DMS153 treated with DMSO at 0.1 percent for 48 hours (cell line): Measurements from ENCODE around the gene NOTCH3.

ENCODE experiments used
- DNase-seq: peaks from one replicate; lab custom pipeline; 2025; ENCODE audit not compliant: unreplicated experiment; lab: John Stamatoyannopoulos, UW

NOTCH3 gene

DNA sequence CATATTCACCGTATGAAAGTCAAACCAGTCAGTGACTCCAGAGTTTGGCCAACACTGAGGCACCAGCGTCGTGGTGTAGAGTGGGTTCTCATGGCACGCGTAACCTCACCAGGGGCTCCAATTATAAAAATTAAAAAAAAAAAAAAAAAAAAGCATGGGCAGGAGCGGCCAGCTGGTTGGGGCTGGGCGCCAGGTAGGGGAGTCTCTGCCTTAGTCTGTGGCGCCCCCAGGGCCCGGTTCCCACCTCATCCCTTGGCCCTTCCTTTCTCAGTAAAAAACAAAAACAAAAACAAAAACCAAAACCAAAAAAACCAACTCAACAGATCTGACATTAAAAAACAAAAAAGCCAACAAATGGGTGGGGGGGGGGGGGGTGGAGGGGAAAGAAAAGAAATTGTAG, 36.1 kb upstream of the NOTCH3 start:
- no peak for DNase-seq

DNA sequence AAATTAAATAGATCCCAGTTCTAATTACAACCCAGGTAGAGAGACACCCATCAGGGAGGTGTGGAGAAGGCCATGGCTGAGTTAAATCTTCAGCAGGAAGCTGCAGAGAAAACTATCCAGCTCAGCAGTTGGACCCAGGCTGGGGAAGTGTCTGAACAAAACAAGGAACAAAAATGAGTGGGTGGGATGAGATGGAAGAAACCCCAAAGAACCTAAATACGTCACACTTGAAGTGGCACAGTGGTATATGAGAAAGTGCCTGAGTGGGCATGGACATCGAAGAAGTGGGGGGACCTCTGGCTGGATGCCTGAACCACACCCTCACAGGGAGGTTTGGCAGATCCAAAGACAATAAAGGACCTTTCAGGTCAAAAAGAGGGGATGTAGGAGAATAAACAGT, 35.0 kb upstream of the NOTCH3 start:
- DNase-seq: no peak

DNA sequence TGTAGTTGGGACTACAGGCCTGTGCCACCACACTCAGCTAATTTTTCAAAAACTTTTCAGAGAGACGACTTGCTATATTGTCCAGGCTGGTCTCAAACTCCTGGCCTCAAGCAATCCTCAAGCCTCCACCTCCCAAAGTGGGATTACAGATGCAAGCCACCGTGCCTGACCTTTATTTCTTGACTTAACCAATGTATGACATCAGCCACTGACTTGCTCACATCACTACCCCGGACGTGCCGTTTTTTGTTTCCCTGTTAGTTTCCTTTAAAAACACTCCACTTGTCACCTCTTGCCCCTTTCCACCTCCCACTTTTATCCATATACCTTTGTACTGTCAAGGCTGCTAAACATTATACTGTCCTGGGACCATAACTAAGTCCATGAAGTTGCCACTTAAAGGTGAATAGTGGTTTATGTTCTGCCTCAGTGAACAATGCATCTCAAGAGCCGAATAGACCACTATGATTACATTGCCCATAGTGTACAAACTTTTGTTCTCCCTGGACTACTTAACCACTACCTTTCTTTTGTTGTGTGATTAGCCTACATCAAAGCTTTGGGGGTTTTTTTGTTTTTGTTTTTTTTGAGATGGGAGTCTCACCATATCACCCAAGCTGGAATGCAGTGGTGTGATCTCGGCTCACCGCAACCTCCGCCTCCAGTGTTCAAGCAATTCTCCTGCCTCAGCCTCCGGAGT, 33.8 kb upstream of the NOTCH3 start:
- DNase-seq: no peak

DNA sequence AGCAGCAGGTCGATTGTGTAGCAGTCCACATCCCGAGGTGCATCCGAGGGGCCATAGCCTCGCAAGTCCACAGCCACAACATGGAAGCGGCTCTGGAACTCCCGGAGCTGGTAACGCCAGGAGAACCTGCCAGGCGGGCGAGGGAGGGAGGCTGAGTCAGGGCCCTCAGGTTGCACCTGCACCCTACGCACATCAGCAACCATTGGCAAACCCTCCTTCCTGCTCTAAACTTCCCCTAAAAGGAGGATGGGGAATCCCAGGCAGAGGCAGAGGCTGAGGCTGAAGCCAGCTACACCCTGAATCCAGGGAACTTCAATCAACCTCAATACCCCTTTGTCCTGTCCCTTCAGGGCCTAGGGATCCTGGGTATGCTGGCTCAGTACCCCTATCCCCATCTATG, 30.5 kb upstream of the NOTCH3 start:
- no peak for DNase-seq

DNA sequence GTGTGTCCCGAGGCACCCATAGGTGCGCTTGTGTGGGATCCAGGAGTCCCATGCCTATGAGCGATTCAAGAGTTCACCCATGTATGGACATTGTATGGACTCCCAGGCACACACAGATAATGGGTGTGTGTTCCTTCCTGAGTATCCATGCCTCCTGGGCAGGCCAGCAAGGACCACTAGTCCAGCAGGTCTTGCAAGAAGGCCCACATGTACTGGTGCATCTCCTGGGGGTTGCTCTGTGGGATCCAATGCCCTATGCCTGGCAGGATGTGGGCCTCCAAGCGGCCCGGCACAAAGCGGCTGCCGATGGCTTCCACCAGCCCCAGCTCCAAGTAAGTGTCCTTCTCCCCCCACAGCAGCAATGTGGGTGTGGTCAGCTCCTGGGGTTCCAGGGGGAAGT, 26.5 kb upstream of the NOTCH3 start:
- no peak for DNase-seq

DNA sequence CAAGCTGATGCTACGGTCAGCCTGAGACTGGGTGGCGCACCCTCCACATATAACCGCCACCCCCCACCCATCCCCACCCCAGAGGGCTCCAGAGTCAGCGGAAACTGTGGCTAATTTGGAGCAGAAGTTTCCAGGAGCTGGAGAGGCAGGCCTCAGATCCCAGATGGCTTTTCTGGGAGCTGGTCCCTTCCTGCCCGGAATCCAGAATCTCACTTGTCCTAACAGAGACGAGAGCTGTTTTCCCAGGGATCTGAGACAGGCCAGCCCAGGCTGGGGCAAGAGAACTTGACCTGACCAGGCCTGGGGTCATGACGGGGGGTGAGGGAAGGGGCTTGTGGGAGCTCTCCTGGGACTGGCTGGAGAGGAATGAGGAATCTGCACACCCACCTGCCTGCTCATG, 25.0 kb upstream of the NOTCH3 start:
- DNase-seq: no peak

DNA sequence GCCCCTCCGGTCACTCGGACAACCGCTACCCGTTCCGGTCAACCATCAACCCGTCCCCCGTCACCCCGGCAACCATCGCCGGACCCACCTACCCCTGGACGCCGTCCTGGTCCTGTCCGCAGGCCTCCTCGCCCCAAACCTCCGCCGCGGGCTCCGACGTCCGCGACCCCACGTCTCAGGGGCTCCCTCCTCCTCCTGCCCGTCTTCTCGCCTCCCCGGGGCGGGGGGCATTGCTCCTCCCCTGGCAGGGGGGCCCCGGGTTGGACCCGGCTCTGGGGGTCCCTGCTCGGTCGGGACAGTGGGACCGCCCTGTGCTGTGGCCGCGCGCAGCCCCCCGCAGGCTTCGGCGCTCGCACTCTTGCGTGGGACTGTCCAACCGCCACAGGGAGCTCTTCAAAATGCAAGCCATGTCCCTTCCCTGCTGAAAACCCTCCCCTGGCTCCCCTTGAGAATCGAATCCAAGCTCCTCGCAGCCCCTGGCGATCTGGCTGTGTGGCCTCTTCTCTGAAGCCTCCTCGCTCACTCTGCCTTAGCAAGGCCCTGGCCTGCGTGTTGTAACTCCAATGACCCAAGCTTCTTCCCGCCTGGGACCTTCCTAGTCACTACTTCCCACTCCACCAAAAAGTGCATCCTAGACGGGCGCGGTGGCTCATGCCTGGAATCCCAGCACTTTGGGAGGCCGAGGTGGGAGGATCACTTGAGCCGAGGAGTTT, 23.0 kb upstream of the NOTCH3 start:
- no peak for DNase-seq

DNA sequence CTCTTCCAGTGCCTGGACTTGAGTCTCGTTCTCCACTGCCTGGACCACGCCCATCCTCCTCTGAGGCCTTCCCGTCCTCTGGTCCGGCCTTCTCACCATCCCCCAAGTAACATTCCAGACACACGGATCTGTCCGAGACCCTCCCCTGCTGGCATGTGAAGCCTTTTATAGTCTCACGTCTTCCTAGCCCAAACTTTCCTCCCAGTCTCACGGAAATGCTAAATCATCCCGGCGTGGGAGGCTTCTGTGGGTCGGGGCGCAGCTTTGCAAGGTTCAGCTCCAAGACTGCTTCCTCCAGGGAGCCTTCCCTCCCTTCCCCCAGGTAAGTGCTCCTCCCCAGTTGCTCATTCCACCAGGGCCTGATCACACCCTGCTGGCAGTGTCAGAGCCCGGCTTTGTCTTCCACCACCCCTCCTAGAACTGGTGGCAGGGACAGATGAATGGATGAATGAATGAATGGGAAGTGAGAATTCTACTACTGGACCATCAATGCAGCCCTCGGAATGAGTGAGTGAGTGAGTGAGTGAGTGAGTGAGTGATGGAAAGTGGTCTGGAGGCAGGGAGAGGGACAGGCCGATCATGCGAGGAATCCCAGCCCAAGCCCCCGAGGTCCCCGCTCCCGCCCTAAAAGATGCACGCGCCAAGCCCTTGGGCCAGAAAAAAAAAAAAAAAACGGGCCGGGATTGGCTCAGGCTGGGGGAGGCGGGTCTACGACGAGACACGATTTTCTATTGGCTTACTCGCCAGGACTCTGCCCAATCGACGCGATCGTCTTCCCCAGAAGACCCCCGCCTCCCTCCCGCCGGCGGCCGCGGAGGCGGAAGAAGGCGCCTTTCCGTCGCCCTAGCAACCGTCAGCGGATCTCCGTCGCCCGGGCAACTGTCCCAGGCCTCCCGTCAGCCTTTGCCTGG, 22.2 kb upstream of the NOTCH3 start:
- DNase-seq: peak; percentile 89

DNA sequence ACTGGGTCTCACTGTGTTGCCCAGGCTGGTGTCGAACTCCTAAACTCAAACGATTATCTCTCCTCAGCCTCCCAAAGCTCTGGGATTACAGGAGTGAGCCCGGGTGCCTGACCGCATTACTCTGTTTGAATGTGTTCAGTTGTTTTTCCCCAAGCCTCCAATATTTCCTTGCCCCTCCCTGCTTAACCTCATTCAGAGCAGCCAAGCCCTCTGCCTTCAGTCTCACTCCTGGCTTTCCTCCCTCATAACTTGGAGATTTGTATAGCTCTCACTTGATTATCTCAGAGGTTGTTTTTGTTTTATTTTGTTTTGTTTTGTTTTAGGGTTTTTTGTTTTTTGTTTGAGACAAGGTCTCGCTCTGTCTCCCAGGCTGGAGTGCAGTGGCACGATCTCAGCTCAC, 20.0 kb upstream of the NOTCH3 start:
- no peak for DNase-seq

DNA sequence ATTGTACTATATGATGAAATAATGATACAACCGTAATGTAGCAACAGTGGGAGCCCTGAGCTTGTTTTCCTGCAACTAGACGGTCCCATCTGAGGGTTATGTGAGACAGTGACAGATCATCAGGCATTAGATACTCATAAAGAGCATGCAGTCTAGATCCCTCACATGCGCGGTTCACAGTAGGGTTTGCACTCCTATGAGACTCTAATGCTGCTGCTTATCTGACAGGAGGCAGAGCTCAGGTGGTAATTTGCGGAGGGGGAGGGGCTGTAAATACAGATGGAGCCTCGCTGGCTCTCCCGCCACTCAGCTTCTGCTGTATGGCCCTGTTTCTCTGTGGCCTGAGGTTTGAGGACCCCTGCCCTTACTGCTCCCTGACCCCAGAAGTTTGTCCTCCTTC, 17.7 kb upstream of the NOTCH3 start:
- DNase-seq: no peak

DNA sequence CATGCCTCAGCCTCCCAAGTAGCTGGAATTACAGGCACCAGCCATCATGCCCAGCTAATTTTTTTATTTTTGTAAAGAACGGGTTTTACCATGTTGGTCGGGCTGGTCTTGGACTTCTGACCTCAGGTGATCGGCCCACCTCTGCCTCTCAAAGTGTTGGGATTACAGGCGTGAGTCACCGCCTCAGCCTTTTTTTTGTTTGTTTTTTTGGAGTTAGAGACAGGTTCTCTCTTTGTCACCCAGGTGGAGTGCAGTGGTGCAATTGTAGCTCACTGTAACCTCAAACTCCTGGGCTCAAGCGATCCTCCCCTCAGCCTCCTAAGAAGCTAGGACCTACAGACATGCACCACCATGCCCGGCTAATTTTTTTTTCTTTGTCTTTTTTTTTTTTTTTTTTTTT, 15.6 kb upstream of the NOTCH3 start:
- no peak for DNase-seq

DNA sequence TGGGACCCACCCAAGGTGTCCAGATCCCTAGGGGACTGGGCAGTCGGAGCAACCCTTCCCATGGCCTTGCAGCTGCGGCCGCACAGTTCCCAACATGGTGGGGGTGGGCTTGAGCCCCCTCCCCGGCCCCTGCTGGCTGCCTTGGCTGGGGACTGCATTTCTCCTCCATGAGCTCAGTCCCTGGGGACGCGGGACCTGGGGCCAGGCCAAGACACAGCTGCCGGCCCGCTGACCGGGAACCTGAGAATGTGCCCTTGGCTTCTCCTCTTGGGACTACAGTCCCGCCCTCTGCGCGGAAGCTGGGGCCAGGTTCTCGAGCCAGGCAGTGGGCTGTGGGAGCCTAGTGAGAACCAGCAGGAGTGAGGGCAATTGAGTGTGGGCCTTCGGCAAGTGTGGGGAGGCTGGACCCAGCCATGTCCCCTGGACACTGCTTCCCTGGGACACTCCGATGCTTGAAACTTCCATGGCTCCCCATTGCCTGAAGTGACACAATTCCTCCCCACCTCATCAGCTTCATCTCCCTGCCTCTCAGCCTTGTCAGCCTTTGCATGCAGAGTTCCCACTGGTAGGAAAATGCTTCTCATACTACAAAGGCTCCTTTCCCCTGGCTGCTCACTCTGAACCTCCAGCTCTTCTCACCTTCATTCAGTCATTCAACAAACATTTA, 13.1 kb upstream of the NOTCH3 start:
- DNase-seq: no peak

DNA sequence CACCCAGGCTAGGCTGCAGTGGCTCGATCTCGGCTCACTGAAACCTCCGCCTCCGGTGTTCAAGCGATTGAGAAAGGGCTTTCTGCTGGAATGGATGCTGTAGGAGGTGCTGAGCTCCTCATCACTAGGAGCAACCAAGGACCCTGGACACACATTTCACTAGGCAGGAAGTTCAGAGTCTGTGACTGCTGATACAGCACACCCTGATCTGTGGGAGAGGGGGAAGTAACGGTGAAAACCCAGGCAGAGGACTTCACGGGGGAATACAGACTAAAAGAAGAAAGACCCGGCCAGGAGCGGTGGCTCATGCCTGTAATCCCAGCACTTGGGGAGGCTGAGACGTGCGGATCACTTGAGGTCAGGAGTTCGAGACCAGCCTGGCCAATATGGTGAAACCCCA, 11.9 kb upstream of the NOTCH3 start:
- no peak for DNase-seq

DNA sequence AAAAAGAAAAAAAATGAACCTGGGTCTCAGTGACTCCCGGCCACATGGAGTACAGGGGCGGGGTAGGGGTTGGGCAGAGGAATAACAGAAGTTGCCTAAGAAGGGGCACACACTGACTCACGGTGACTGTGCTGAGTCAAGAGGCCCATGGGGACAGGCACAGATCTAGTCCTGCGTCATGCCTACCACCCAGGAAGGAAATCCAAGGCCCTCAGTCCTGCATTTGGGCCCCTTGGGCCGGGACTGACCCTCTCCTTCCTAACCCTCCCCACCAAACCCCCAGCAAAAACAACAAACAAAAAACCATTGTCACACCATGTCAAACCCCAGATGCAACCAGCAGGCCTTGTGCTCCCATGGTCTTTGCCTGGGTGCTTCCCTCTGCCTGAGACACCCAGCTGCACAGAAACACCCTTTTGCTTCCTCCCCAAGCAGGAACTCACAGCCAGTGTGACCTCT, 9.6 kb upstream of the NOTCH3 start:
- DNase-seq: no peak

DNA sequence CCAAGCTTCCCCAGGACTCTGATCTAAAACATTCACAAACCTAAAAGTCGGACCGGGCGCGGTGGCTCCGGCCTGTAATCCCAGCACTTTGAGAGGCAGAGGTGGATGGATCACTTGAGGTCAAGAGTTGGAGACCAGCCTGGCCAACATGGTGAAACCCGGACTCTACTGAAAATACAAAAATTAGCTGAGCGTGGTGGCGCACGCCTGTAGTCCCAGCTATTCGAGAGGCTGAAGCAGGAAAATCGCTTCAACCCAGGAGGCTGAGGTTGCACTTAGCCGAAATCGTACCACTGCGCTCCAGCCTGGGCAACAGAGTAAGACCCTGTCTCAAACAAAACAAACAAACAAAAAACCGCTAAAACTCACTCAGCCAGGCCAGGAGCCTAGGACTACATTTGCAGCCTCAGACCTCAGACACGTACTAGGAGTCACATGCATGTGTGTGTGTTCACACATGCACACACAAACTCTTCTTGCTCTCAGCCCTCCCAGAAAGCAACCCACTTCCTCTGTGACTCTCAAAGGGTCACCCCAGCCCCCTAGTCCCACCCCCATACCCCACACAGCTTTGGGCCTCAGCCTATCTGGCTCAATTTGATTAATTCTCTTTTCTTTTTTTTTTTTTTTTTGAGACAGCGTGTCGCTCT, 704 bp upstream of the NOTCH3 start:
- no peak for DNase-seq

DNA sequence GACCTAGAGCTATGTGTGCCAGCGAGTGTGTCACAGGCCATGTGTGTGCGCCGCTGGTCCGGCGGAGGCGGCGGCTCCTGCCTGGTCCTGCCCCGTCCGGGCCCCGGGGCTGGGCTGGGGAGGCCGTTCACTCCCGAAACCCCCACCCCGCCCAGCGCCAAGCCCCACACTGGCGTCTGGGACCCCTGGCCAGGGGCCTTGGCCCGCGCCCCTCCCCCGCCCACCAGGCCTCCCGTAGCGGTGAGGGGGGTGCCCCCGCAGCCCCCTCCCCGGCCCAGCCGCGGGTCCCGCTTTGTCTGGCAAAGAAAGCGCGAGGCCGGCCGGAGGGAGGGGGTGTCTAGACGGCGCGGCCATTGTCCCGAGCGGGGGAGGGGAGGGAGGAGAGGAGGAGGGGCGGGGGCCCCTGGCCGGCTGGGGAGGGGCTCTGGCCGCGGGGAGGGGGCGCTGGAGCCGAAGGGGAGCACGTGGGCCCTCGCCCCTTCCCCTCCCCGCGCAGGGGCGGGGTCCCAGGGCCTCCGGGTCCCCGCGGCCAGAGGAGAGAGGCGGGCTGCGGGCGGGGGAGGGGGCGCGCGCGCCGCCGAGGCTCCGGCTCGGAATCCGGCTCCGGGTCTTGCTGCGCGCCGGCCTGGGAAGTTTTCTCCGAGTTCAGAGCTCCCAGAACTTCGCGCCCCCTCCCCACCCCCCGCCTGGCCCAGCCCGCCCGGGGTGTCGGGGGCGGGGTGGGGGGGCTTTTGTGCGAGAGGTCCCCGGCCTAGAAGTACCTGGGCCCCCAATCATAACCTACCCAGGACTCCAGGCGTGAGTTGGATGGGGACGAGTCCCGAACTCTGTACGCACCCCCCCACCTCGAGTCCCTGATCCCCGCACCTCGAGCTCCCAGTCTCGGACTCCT, 888 bp downstream of the NOTCH3 start:
- DNase-seq: no peak

DNA sequence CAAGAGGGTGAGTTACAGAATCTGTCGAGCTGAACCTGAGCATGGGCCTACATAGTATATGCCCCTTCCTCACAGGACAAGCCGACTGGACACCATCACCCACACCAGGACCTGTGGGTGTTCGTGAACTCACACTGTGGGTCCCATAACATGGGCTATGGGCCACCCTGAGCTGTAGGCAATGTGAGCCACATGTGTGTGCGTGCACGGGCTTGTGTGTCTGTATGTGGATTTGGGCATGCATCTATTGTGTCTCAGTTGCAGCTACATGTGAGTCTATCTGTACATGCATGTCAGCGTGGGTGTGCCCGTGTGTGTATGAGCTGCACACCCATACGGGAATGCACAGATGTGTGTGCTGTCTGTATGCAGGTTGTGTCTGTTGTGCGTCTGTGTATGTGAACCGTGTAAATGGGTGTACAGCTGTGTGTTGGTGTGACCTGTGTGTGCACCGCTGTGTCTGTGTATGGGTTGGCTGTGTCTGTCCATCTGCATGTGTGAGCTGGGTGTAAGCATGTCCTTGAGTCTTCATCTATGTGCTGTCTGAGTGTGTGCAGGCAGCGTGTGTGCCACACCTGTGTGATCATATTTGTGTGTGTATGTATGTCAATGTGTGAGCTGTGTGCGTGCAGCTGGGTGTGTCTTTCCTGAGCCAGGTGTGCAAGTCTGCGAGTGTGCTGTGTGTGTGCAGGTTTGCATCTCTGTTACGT, 1.7 kb downstream of the NOTCH3 start:
- DNase-seq: no peak

DNA sequence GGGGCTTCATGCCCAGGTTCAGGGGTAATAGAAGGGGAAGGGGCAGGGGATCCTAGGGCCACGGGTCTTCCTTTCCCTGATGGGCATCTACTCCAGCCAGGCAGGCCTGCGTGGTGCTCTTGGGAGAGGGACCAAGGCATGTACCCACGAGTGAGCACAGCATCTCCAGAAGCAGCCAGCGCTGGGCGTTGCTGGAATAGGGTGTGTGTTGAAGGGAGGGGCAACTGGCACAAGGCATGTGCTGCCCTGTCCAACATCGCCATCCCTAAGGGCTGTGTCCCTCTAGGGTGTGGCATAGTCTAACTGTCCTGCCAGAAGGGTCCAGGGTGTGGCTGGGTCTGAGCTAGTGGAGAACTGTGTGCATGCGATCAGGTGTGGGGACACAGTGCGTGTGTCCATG, 2.9 kb downstream of the NOTCH3 start:
- no peak for DNase-seq

DNA sequence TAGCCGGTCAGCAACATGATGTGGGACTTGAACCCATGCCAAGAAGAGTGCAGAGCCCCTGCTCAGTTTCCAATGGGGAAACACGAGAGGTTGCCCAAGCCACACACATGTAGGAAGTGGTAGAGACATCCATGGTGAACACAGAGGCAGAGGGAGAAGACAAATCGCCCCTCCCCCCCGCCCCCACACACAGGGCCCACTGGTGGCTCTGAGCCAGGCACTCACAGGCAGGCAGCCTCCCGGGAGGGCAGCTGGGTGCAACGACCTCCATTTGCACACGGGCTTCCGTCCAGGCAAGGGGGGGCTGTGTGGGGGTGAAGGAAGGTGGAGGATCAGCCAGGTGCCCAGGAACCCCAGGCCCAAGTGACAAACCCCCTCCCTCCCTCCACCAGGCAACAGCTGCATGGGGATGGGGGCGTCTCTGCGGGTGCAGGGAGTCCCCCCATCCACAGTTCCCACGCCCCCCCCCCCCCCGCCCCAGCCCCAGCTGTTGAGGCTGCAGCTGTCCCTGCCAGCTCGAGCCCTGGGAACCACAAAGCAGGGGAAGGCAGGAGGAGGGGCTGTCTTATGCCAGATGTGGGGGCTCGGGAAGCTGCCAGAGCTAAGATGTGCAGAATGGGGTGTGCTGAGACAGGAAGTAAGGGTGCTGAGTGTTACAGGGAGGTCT, 3.4 kb downstream of the NOTCH3 start:
- DNase-seq: no peak
